AG09309 (cell line): ENCODE measurements around the gene PDE4D.

Experiments
- DNase-seq: peaks from one replicate; pipeline ENCODE4 v3.0.0-alpha.2; 2010; ENCODE audit warnings: low read depth
- H3K4me3 ChIP-seq: 2 replicates; pipeline ENCODE4 v1.5.1; 2011; ENCODE audit warnings: mild to moderate bottlenecking, low read depth, low read length, moderate library complexity; ENCODE audit not compliant: control insufficient read depth
- CTCF ChIP-seq: IDR thresholded peaks from 2 replicates; pipeline ENCODE4 v1.5.1; 2011; ENCODE audit warnings: mild to moderate bottlenecking, low read depth, low read length, inconsistent platforms; ENCODE audit not compliant: insufficient read depth, control insufficient read depth; ENCODE audit errors: missing control alignments

PDE4D gene

DNA sequence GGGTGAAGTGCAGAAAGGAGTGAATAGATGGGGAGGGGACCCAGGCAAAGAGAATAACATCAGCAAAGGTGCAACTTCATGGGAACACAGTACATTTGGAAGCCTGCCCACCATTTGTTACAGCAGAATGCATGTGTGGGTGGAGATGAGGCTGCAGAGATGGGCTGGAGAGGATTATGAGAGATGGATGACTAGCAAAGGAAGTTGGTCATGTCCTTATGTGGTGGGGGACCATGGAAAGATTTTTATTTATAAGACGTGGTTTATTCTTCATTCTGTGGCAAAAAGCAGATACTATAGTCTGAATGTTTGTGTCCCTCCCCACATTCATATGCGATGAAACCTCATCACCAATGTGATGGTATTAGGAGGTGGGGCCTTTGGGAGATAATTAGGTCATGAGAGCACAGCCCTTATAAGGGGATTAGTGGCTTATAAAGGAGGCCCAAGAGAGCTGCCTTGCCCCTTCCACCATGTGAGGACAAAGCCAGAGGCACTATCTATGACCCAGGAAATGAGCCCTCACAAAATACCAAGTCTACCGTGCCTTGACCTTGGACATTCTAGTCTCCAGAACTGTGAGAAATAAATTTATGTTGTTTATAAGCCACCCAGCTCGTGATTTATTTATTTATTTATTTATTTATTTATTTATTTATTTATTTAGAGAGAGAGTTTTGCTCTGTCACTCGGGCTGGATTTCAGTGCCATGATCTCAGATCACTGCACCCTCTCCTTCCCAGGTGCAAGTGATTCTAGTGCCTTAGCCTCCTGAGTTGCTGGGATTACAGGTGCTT is 827.0 kb downstream of the PDE4D start:
- TF ChIP-seq CTCF, result no peak
- H3K4me3 ChIP-seq, result no peak overlapping the region
- DNase-seq, result peak; percentile 28

- H3K4me3 ChIP-seq, result no peak overlapping the region
- no peak for TF ChIP-seq CTCF
- peak; percentile 29 for DNase-seq
These were observed 828.0 kb downstream of the PDE4D start for GRCh38 chr5:59065554-59065953.

- TF ChIP-seq CTCF, result no peak
- no peak overlapping the region for H3K4me3 ChIP-seq
- no peak for DNase-seq
These were observed 829.2 kb downstream of the PDE4D start for GRCh38 chr5:59064293-59064692.

DNA sequence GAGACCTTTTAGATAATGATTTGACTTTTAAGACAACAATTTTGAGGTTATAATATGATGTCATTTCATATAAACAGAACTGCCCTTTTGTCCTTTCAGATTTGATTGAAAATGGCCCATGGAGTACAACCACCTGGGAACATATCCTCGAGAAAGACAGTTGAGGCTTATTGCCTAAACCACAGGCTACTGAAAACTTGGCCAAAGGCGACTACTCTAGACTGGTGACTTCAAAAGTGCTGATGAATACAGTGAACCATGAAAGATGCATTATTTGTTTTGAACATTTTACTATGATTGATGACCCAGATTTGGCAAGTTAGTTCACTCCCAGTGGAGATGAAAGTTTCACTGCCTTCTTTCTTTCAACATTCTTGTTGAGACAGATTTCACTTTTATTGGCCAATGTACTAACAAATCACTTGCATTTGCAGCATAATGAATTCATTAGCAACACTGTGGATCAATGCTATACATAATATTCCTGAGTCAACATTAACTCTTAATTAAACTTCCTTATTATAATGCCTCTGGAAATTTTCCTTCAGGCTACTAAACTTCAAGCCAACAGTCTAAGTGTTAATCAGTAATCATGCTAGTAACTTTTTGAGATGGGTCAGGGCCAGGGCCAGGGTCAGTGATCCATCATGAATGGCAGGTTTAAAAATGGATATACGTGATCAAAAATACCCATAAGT is 830.4 kb downstream of the PDE4D start:
- no peak overlapping the region for H3K4me3 ChIP-seq
- DNase-seq, result no peak
- no peak for TF ChIP-seq CTCF

- no peak for TF ChIP-seq CTCF
- H3K4me3 ChIP-seq, result no peak overlapping the region
- no peak for DNase-seq
These were observed 832.1 kb downstream of the PDE4D start for GRCh38 chr5:59061377-59061776.

GRCh38 chr5:59058969-59059687 is 834.4 kb downstream of the PDE4D start:
- H3K4me3 ChIP-seq, result no peak overlapping the region
- no peak for TF ChIP-seq CTCF
- DNase-seq, result no peak
